GF-D8 (cell line): Measurements from ENCODE around the gene HHAT.

Source experiments
- DNase-seq: peaks from one replicate; lab custom pipeline; 2025; lab: John Stamatoyannopoulos, UW

HHAT gene

DNA sequence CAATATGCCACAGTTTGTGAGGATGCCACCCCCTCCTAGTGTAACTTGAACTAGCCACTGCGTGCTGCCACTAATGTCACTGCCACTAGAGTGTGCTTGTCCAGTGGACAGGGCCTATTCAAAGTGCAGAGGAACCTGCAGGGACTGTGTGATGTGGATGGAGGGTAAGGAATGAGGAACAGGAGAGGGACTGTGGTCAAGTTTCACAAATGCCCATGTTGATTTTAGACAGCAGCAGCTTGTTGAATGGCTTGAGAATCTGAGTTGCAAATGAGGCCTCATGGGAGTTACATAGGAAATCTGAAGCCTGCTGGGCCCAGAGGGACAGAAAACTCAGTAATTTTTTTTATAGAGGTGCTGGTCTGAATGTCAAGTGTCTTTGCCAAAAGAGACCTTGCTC is 112.3 kb downstream of the HHAT start:
- DNase-seq, result no peak

DNA sequence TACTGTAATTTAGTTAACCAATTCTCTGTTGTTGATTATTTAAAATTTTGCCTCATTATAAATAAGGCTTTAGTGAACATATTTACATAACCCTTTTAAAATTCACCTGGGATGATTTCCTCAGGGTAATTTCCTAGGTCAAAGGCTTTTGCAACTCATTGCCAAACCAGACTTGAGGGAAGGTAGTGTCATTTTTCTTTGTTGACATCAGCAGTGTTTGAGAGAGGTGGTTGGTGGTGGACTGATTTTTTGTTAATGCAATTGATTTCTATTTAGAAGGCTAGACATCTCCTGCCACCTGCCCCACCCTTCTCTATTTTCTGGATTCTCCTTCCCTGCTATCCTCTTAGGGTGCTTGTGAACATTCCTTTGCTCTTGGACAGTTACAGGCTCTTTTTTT is 116.8 kb downstream of the HHAT start:
- DNase-seq, result no peak

DNA sequence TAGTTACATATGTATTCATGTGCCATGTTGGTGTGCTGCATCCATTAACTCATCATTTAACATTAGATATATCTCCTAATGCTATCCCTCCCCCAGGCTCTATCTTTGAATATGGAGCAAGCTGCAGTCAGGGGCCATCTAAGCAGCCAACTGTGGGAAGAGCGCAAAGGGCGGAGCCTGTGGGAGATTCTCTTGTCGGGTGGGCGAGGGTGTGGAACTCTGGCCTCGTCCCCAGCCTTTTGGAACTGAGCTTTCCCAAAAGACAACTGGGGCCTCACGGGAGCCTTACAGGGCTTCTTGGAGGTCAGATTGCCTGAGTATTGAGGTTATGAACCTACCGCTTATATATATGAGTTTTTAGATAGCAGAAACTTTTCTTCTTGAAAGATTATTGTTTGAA is 117.2 kb downstream of the HHAT start:
- no peak for DNase-seq

DNA sequence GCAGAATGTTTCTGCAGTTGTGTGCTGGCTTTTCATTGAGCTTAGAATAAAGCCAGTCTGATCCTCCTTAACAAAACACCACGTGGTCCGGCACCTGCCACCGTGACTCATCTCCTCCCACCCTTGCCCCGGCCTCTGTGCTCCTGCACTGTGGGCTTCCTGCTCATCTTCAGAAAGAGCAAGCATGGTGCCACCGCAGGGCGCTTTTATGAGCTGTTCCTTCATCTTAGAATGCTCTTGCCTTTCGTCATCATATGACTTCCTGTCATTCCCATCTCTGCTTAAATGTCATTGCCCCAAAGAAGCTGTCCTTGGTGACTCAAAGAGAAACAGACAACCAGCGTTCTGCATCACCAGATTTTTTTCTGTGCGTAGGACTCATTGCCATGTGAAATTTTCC is 117.8 kb downstream of the HHAT start:
- no peak for DNase-seq

DNA sequence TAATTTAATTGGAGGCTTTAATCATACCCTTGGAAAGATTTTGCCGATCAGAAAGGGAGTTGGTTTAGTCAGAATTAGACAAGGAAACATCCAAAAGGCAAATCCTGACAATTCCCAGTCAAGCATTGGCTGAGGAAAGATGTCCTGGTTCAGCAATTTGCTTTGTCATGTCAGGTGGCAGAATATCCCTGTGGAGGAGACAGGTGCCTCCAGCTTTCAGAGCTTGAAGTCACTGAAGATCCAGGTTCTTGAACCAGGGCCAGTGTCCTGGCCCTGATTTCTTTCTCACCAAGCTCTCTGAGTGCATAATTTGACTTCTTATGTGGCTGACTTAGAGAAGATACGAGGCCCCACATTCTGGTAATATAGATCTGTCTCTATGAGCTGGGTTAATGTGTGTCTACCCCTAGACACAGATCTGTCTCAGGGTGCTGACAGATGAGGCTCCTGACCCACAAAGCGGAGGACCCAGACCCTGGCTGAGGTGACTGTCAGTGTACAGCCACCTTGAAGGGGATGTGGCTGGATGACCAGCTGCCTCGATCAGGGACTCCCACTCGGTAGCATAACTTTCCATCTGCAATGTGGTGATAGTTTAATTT is 118.9 kb downstream of the HHAT start:
- DNase-seq, result no peak

DNA sequence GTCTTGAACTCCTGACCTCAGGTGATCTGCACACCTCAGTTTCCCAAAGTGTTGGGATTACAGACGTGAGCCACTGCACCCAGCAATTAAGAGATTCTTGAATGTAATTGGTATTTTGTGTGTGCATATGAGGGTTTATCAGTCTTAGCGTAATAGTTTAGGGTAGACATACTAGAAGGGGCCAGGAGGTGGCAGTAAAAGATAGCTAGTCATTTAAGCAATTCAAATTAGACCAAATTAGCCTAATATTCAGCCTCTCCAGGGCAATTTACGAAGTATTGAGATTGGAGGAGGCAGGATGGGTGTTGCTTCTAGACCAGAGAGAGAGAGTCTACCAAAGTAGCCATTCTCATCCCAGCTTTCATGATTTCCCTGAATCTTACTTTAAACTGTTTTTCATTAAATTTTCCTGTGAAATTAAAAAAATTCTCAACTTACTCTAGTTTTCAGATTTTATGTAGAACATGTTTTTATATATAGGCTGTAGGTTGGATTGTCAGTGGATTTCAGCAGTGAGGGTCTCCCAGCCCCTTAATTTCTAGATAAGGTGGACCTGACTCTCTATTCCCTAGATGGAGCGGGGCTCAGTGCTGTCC is 119.7 kb downstream of the HHAT start:
- no peak for DNase-seq

DNA sequence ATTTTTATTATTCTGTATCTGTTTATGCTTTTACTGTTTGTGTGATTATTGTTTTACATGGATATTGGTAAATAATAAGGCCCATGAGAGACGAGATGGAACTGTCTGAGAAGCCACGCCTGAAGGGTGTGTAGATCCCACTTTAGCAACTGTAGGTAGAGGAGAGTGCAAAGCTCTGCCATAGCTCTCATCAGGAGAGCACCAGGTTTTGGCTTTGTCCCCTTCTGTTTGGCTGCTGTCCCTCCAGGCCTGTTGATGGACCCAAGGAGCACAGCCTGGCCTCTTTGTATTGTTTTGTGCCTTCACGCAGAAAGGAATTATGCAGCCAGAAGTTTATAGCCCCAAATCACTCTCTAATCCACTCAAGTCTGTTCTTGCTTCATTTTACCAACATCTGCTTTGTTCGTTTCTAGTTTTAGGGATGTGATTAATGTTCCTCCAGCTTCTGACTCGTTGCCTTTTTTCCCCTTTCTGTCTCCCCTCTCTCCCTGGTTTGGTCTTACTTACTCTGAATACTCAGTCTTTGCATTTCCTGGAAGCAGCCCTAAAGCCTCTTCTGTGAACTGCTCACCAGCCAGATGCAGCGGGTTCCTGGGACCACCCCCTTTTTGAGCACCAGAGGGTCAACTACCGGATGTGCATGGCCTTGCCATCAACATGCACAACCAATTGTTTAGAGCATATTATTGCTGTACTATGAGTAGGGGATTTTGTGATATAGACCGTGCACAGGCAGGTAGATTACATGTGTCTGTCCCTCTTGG is 127.3 kb downstream of the HHAT start:
- no peak for DNase-seq

DNA sequence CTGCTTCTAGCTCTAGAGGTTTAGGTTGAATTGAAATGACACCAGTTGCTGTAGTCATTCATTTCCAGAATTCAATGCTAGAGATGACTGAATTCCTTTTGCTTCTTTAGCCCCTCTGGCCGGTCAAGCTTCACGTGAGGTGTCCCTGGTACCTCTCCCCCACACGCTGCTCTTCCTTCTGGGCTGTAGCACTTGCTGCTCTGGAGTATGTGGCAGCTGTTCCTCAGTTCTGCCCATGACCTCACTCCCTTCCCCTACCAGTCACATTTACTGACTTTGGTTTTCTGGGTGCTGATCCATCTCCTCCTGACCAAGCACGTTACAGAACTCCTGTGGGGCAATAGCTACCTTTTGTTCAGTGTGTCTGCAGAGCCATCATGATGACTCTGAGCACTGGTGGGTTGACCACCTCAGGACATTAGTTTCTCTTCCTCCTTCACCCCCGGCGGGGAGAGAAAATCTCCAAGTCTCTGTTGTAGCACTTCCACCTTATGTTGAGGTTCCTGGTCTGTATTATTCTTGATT is 128.1 kb downstream of the HHAT start:
- no peak for DNase-seq

DNA sequence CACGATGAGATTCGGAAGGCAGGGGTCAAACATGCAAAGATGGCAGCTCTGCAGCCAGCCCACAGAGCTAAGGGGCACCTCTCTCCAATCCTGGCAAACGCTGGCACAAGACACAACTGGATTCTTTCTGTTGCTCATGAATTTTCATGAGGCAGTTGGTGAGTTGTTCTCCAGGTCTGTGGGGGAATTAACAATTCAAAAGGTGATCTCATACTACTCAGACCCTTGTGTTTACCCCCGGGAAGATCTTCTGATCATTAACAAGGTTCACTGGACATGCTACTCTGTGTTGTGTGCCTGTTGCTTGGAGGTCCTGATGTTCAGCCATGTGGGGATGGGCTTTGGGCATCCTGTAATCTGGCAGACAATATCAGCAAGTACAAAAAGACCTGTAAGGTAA is 128.9 kb downstream of the HHAT start:
- DNase-seq, result no peak

DNA sequence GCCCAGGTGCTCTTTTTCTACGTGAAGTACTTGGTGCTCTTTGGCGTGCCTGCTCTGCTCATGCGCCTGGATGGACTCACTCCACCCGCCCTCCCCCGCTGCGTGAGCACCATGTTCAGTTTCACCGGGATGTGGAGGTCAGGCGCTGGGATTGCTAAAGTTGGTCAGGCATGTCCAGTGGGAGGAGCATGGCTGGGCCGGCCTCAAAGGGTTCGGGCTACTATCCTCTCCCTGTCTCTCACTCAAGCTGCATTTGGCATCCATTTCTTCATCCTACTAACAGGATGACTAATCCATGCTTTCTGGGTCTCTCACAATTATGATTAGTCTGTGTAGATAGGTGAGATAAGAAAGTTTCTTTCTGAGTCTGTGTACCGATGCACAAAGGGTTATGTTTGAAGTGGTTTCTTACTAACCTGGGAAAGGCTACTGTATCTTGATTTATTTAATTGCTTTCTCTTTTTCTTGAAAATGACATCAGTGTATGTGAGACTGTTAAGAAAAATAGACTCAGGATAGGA is 135.9 kb downstream of the HHAT start:
- no peak for DNase-seq

DNA sequence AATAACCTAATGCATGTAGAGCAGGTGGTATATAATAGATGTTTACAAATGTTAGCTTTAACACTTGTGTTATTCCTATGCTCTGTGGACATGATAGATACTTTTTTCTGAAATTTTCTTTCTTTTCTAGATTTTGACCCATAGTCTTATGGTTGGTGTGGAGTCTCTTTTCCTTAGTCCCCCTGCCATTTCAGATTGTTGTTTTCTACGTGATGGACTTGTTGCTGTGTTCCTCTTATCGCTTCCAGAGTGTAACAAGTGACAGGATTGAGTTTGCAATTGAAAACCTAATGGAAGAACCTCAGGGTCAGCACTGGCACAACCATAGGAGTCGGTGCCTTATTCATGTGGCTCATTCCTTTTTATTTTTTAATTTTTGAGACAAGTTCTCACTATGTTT is 136.4 kb downstream of the HHAT start:
- DNase-seq, result no peak

DNA sequence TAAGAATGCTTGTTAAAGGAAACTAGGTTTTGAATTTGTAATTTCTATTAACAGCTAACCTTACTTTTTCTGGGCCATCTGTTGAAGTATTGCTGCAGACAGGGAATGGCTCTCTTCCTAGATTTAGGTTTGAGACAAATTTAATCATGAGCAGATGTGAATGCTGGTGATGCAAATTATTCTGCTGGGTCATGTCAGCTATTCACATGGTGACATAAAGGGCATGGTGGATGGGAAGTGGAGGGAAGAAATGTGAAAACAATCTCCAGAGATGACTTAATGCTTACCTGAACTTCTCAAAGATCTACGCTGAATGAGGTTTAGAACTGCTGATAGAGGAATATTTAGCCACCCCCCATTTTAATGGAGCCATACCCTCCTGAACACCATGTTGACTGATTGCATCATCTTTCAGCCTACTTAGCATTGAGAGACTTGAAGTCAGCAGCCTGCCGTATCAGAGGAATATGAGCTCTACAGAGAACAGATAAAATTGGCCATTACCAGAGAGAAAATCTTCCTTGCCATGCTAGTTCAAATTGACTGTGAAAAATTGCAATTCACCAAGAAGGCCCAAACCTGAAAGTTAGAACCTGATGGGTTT is 138.8 kb downstream of the HHAT start:
- no peak for DNase-seq

DNA sequence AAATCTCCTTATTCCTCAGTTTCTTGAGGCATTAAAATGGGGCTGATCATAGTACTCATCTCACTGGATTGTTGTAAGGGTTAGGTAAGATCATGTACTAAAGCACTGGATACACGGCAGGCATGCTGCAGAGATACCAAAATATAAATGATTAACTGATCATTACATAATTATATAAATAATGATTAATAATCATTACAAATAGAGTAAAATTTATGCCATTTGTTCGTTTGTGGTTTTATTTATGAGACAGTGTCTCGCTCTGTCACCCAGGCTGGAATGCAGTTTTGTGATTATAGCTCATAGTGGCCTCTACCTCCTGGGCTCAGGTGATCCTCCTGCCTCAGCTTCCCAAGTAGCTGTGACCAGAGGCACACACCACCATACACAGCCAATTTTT is 140.7 kb downstream of the HHAT start:
- no peak for DNase-seq

DNA sequence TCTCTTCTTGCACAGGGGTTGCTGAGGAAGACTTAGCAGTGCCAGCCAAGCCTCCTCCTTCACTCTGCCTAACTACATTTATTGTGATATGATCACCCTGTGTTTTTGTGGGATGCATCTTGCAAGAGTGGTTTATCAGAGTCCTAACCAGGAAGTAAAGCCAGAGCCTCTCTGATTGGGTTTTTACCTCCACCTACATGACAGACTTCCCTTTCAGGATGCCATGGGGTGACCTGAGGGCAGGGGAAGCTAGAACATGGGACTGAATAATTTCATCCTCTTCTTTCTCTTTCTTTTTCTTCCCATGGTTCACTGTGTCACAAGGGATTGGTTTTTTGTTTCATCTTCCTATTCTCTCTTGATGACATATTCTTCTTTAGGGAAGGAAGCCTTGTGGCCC is 146.6 kb downstream of the HHAT start:
- DNase-seq, result no peak

DNA sequence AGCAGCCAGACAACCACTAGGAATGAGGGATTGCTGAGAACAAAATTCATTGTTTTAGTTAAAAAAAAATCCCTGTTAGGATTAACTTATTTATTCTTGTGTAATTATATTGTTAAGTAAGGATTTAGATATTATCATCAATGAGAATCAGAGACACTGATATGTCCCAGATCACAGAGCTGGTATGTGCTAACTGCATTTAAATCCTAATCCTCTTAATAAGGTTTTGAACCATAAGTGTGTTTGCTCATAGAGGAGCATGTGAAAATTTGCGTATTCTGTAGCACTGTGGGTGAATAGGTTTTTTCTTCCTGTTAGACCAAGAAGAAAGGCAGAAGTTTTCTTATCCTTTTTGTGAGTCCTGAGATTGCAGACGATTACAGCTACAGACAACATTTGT is 147.1 kb downstream of the HHAT start:
- DNase-seq, result no peak

DNA sequence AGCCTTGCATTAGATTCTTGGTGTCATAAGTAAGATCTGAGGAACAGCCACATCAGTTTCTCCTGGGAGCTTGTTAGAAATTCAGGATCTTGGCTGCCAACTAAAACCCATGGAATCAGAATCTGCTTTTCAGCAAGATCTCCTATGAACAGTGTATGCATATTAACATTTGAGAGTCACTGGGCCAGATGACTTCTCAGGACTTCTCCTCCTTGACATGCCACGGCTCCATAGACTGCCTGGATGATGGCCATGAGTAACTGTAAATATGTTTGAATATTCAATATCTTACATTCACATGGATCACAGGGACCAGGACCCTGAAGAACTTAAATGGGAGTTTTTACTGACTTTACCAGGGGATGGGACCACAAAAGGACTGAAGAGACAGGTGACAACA is 148.0 kb downstream of the HHAT start:
- no peak for DNase-seq

DNA sequence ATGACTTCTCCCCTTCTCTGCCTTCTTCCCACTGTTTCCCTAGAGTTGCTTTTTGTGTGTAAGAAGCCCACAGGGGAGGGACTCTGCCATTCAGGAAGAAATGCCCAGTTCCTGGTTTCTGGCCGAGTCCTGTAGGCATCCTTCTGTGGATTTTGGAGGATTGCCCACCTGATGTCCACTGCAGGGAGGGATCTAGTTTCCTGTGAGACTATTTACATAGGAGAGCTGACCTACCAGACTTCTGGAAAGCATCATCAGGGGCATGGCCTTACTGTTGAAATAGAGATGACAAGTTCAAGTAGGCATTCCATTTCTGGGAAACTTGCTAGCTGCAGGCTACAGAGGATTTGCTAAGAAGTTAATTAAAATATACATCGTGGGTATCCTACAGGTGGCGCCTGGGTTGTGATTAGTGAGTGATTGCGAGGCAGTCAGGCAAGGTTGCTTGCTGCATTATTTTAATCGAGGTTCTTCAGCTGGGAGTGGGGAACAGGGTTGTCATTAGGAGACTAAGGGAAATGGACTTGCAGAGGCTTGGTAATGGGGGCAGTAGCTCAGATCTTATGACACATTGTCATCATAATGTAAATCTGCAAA is 148.7 kb downstream of the HHAT start:
- DNase-seq, result no peak

DNA sequence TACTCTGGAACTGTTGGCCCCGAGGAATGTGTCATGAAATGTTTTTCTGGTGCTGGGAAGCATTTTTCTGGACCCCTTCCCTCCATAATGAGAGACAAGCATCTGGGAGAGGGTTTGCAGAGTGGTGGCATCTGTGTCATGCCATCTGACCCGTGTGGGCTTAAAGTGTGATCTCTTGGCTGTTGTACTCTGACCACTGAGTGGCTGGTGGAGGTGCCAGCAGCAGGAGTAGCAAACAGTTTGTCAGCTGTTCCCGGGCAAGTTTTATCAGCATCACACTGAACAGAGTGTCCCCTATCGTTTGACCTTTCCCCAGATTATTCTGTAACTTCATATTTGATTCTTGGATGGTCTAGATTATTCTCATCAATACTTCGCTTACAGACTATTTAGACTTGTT is 150.1 kb downstream of the HHAT start:
- DNase-seq, result no peak

DNA sequence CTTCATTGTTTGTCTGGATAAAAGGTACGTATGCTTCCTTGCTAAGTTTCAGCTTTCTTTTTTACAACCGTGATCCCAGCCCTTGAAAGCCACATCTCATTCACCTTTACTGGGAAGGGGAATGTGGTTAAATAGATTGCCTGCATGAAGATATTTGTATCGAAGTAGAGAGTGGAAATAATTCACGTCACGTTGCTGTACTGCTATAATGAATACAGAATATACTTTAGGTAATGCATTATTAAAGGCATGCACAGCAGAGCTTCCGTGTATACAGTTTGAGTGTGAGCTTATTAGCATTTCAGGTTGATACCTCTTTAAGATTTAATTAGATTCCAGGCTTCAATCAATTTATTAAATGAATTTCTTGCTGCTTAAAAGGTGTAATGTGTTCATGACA is 153.8 kb downstream of the HHAT start:
- no peak for DNase-seq

DNA sequence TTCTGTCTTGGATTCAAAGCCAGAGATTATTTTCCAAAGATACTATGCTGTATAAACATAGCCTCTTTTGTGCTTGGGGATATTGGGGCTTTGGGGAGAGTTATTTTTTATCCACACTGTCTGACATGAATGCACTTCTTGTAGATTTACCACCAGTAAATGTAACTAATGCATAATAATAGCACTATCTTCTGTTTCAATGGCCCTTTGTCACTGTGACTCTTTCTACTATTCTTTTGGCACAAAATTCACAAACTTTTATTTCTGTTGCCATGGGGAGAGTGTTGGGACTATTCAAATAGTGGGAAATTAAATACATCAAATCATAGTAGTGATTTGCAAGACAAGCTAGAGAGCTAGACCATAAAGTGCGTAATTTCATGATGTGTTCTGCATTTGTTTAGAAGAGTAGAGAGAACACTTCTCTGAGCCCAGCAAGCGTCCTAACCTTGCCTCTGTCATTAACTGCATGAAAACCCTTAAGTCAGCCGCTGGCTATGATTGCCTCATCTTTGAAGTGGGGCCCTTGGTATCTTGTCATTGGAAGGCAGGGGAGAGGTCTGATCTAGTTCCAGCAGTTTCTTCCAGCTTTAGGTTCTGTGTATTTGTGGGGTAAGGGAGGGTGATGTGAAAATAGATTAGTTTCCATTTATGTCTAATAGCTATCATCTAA is 154.4 kb downstream of the HHAT start:
- DNase-seq, result no peak

DNA sequence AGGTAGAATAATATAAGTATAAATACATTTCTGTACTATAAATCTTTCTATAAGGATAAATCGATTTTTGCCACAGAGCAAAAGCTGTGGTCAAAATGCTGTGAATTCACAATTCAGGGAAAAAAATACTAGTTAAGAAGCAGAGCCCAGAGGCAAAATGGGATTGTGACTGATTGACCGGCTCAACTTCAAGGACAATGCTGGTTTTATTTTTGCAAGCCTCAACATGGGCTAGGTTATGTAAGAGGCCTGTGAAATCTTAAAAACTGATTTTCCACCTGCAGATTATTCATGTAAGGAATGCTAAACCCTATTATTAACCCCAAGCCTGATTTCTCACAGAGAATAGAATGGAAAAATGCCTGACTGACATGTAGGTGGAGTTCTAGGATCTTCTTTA is 155.1 kb downstream of the HHAT start:
- no peak for DNase-seq

DNA sequence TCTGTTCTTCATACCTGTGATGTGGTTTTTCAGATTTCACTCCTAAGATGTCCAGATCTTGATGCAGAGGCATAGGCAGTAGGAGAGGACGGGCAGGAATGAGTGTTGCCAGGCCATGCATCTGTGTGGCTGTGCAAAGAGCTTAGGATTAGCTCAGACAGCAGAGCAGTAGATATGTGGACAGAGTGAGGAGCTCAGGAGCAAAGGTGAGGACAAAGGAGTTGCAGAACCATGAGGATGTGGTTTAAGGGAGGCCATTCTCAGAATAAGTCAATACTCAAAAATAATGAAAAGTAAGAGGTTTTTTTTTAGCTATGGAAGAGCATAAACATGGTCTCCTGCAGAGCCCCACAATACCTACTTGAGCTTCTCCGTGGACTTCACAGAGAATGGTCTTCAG is 158.3 kb downstream of the HHAT start:
- no peak for DNase-seq
